SK-N-SH (cell line): ENCODE data around the gene TMEM167A.

Experiments used
- GABPA ChIP-seq: IDR thresholded peaks from 2 replicates; pipeline ENCODE4 v1.4.0; 2012; ENCODE audit warnings: low read depth, mild to moderate bottlenecking
- SIN3A ChIP-seq: IDR thresholded peaks from 2 replicates; pipeline ENCODE4 v1.6.1; 2012; ENCODE audit warnings: low read depth, mild to moderate bottlenecking, low read length, moderate library complexity, borderline replicate concordance

DNA sequence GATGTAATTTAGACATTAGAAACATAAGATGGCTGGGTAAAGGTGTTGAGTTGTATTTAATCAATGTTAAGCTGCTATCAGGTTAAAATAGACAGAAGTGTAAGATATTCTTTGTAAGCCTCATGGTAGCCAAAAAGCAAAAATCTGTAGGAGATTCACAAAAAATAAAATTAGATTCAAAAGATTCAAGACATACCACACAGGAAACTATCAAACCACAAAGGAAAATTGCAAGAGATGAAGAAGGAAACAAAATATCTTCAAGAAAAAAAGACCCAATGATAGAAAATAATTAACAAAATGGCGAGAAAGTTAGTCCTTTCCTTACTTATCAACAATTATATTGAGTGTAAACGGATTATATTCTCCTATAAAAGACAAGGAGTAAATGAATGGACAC lies 15.4 kb upstream of the TMEM167A start:
- TF ChIP-seq GABPA (no peak), SIN3A (no peak)
